ENCODE data around the gene CARD10.

Gene CARD10

GRCh38 chr22:37443977-37444376, 75.2 kb downstream of the CARD10 start:
- DNase-seq (ENCODE audit: extremely low read depth in 1 of 2, low read depth in 1 of 2) = no peak

GRCh38 chr22:37443086-37443485, 76.1 kb downstream of the CARD10 start:
- DNase-seq (ENCODE audit: extremely low read depth in 1 of 2, low read depth in 1 of 2) = no peak

DNA sequence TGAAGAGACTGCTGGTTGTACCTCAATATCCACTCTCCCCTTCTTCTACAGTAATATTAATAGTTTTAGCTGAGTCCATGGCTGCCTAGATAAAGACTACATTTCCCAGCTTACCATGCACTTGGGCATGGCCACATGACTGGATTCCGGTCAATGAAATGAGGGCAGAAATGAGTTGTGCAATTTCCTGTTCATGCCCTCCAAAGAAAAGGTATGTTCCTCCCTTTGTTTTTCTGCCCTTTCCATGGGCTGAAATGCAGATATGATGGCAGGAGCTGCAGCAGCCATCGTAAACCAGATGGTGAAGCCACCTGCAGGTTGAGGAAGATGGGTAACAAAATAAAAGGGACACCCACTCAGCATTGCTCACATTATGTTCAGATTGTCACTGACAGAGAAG, 76.7 kb downstream of the CARD10 start:
- no peak for DNase-seq (ENCODE audit: extremely low read depth in 1 of 2, low read depth in 1 of 2)

- no peak for DNase-seq (ENCODE audit: extremely low read depth in 1 of 2, low read depth in 1 of 2)
These were observed 77.1 kb downstream of the CARD10 start for GRCh38 chr22:37442135-37442534.

GRCh38 chr22:37440875-37441274, 78.3 kb downstream of the CARD10 start:
- no peak for DNase-seq (ENCODE audit: extremely low read depth in 1 of 2, low read depth in 1 of 2)
